ENCODE data around the gene FRS2.

DNA sequence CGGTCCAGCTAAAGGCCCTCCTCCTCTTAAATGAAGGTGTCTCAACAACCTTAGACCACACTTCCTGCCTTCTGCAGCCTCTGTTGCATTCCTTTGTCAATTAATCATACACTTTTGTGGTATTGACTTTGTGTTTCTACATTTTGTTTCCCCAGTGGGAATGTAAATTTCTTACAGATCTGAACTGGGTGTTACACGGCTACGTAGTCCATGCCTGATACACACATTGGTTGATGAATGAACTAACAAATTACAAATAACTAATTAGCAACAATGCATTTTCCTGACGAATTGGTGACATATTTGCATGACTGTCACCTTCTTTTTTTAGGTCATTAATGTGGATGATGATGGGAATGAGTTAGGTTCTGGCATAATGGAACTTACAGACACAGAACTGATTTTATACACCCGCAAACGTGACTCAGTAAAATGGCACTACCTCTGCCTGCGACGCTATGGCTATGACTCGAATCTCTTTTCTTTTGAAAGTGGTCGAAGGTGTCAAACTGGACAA, 99.9 kb downstream of the FRS2 start:
- TF ChIP-seq, protein P1, sequence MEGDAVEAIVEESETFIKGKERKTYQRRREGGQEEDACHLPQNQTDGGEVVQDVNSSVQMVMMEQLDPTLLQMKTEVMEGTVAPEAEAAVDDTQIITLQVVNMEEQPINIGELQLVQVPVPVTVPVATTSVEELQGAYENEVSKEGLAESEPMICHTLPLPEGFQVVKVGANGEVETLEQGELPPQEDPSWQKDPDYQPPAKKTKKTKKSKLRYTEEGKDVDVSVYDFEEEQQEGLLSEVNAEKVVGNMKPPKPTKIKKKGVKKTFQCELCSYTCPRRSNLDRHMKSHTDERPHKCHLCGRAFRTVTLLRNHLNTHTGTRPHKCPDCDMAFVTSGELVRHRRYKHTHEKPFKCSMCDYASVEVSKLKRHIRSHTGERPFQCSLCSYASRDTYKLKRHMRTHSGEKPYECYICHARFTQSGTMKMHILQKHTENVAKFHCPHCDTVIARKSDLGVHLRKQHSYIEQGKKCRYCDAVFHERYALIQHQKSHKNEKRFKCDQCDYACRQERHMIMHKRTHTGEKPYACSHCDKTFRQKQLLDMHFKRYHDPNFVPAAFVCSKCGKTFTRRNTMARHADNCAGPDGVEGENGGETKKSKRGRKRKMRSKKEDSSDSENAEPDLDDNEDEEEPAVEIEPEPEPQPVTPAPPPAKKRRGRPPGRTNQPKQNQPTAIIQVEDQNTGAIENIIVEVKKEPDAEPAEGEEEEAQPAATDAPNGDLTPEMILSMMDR (IDR thresholded peaks at IDR 0.05 in 8 of 11, conservative IDR thresholded peaks at IDR 0.05 in 3 of 11), result no peak
- TF ChIP-seq POLR2A (IDR thresholded peaks at IDR 0.05) (no peak), POLR2AphosphoS5 (IDR thresholded peaks at IDR 0.05) (no peak)

All from spleen (tissue), 7 donors.